Activated T-cell treated with anti-CD3 and anti-CD28 coated beads, Interleukin-2, amount 50 U/mL, for 4 hours (primary cell): Measurements from ENCODE around the gene ITPKB. TPM values are rescaled to one million over a fixed set of nuclear protein-coding genes. Genes with fewer than 3 reads are reported as not detected.
A peak's percentile ranks its signal among the peaks of the same experiment; 100 is the strongest.

ENCODE experiments used
- ATAC-seq, 2 donors: fragments of 200-7000 bp; cut with Tn5 transposase; one replicate each; pipeline ENCODE4 v1.10.0; 2021
- DNase-seq: peaks from one replicate; pipeline ENCODE4 v3.0.0-alpha.2; 2020
- H3K27me3 Mint-ChIP-seq: one replicate; pipeline ENCODE4 v1.8.0; 2021; ENCODE audit warnings: low read depth, mixed read lengths
- H3K36me3 Mint-ChIP-seq: one replicate; pipeline ENCODE4 v1.8.0; 2022; ENCODE audit warnings: mixed read lengths; ENCODE audit not compliant: insufficient read depth
- H3K4me1 Mint-ChIP-seq: one replicate; pipeline ENCODE4 v1.8.0; 2021; ENCODE audit warnings: low read depth, mixed read lengths
- H3K4me3 Mint-ChIP-seq: one replicate; pipeline ENCODE4 v1.8.0; 2021; ENCODE audit warnings: mild to moderate bottlenecking, moderate library complexity, mixed read lengths
- H3K9me3 Mint-ChIP-seq: one replicate; pipeline ENCODE4 v1.8.0; 2021; ENCODE audit warnings: mixed read lengths
- total RNA-seq, 3 donors: library from RNA; stranded (reverse); gene quantifications; one replicate each; pipeline ENCODE4 v1.2.1, GENCODE V29; 2021

ITPKB gene
- 10 to 100 TPM; 26.2 to 28.3 (median 27.7) TPM for total RNA-seq

GRCh38 chr1:226738995-226739695, at the start of gene ITPKB:
ITPKB (minus strand) TSS chr1:226739282; CDS start chr1:226737458, 1,824 bp downstream.
- H3K36me3 Mint-ChIP-seq: peaks cover 1% of the 10 kb centered on the region
- peak; percentile 9 to 19 for ATAC-seq
- no peaks in the 10 kb centered on the region for H3K27me3 Mint-ChIP-seq
- H3K4me1 Mint-ChIP-seq: peaks cover 39% of the 10 kb centered on the region
- peak within 1 kb of the TSS; percentile 95 for H3K4me3 Mint-ChIP-seq
- DNase-seq: peak; percentile 58
- H3K9me3 Mint-ChIP-seq: no peaks in the 10 kb centered on the region

GRCh38 chr1:226787638-226788037, 48.6 kb upstream of the ITPKB start:
- ATAC-seq (no peak), DNase-seq (no peak)
- H3K27me3 Mint-ChIP-seq: no peaks in the 10 kb centered on the region
- peaks cover 2% of the 10 kb centered on the region for H3K4me1 Mint-ChIP-seq
- H3K36me3 Mint-ChIP-seq: no peaks in the 10 kb centered on the region
- no peak overlapping the region for H3K4me3 Mint-ChIP-seq
- H3K9me3 Mint-ChIP-seq: no peaks in the 10 kb centered on the region

GRCh38 chr1:226787071-226787470, 48.0 kb upstream of the ITPKB start:
- Mint-ChIP-seq H3K27me3 (no peaks in the 10 kb centered on the region), H3K4me3 (no peak overlapping the region), H3K36me3 (no peaks in the 10 kb centered on the region), H3K9me3 (no peaks in the 10 kb centered on the region), H3K4me1 (peaks cover 2% of the 10 kb centered on the region)
- DNase-seq (no peak), ATAC-seq (no peak)

GRCh38 chr1:226786550-226786949, 47.5 kb upstream of the ITPKB start:
- DNase-seq (no peak), ATAC-seq (no peak)
- Mint-ChIP-seq H3K9me3 (no peaks in the 10 kb centered on the region), H3K4me1 (peaks cover 2% of the 10 kb centered on the region), H3K27me3 (no peaks in the 10 kb centered on the region), H3K36me3 (no peaks in the 10 kb centered on the region), H3K4me3 (no peak overlapping the region)

GRCh38 chr1:226785805-226786204, 46.7 kb upstream of the ITPKB start:
- no peaks in the 10 kb centered on the region for H3K9me3 Mint-ChIP-seq
- H3K4me3 Mint-ChIP-seq: no peak overlapping the region
- ATAC-seq (no peak), DNase-seq (no peak)
- no peaks in the 10 kb centered on the region for H3K27me3 Mint-ChIP-seq
- H3K36me3 Mint-ChIP-seq: no peaks in the 10 kb centered on the region
- peaks cover 2% of the 10 kb centered on the region for H3K4me1 Mint-ChIP-seq

- ATAC-seq (no peak), DNase-seq (no peak)
- Mint-ChIP-seq H3K27me3 (no peaks in the 10 kb centered on the region), H3K36me3 (no peaks in the 10 kb centered on the region), H3K9me3 (no peaks in the 10 kb centered on the region), H3K4me3 (no peak overlapping the region), H3K4me1 (peaks cover 2% of the 10 kb centered on the region)
Observed at GRCh38 chr1:226784081-226785049, 45.3 kb upstream of the ITPKB start.

- H3K36me3 Mint-ChIP-seq: no peaks in the 10 kb centered on the region
- no peaks in the 10 kb centered on the region for H3K4me1 Mint-ChIP-seq
- no peaks in the 10 kb centered on the region for H3K9me3 Mint-ChIP-seq
- no peak for ATAC-seq
- DNase-seq: no peak
- H3K4me3 Mint-ChIP-seq: no peak overlapping the region
- H3K27me3 Mint-ChIP-seq: no peaks in the 10 kb centered on the region
Observed at GRCh38 chr1:226782845-226783601, 43.9 kb upstream of the ITPKB start.

- Mint-ChIP-seq H3K4me1 (no peaks in the 10 kb centered on the region), H3K4me3 (no peak overlapping the region), H3K9me3 (no peaks in the 10 kb centered on the region), H3K36me3 (no peaks in the 10 kb centered on the region), H3K27me3 (no peaks in the 10 kb centered on the region)
- no peak for ATAC-seq
- no peak for DNase-seq
Observed at GRCh38 chr1:226781937-226782609, 43.0 kb upstream of the ITPKB start.

GRCh38 chr1:226779561-226779960, 40.5 kb upstream of the ITPKB start:
- no peak for DNase-seq
- H3K9me3 Mint-ChIP-seq: no peaks in the 10 kb centered on the region
- H3K27me3 Mint-ChIP-seq: no peaks in the 10 kb centered on the region
- H3K4me1 Mint-ChIP-seq: no peaks in the 10 kb centered on the region
- H3K36me3 Mint-ChIP-seq: no peaks in the 10 kb centered on the region
- H3K4me3 Mint-ChIP-seq: no peak overlapping the region
- peak in 1 of 2 donors; percentile 23 for ATAC-seq

- H3K4me3 Mint-ChIP-seq: no peak overlapping the region
Observed at GRCh38 chr1:226778657-226779058, 39.6 kb upstream of the ITPKB start.

GRCh38 chr1:226776975-226777374, 37.9 kb upstream of the ITPKB start:
- no peaks in the 10 kb centered on the region for H3K36me3 Mint-ChIP-seq
- ATAC-seq: no peak
- H3K9me3 Mint-ChIP-seq: no peaks in the 10 kb centered on the region
- no peak for DNase-seq
- peaks cover 1% of the 10 kb centered on the region for H3K4me1 Mint-ChIP-seq
- H3K4me3 Mint-ChIP-seq: no peak overlapping the region
- H3K27me3 Mint-ChIP-seq: no peaks in the 10 kb centered on the region

More at GRCh38 chr1:226778657-226779058, 39.6 kb upstream of the ITPKB start:
- Mint-ChIP-seq H3K4me1 (no peaks in the 10 kb centered on the region), H3K36me3 (no peaks in the 10 kb centered on the region), H3K27me3 (no peaks in the 10 kb centered on the region), H3K9me3 (no peaks in the 10 kb centered on the region)
- DNase-seq (no peak), ATAC-seq (no peak)

GRCh38 chr1:226776066-226776465, 37.0 kb upstream of the ITPKB start:
- no peak overlapping the region for H3K4me3 Mint-ChIP-seq
- H3K36me3 Mint-ChIP-seq: no peaks in the 10 kb centered on the region
- no peaks in the 10 kb centered on the region for H3K27me3 Mint-ChIP-seq
- DNase-seq: no peak
- H3K4me1 Mint-ChIP-seq: peaks cover 1% of the 10 kb centered on the region
- ATAC-seq: no peak
- H3K9me3 Mint-ChIP-seq: no peaks in the 10 kb centered on the region

GRCh38 chr1:226772446-226773139, 33.5 kb upstream of the ITPKB start:
- H3K4me3 Mint-ChIP-seq: no peak overlapping the region
- ATAC-seq (no peak), DNase-seq (no peak)
- no peaks in the 10 kb centered on the region for H3K36me3 Mint-ChIP-seq
- H3K27me3 Mint-ChIP-seq: no peaks in the 10 kb centered on the region
- no peaks in the 10 kb centered on the region for H3K9me3 Mint-ChIP-seq
- peaks cover 1% of the 10 kb centered on the region for H3K4me1 Mint-ChIP-seq
